Endothelial cell of umbilical vein (primary cell): ENCODE results near the gene TMEM14A. TPM values are rescaled to one million over a fixed set of nuclear protein-coding genes. Genes with fewer than 3 reads are reported as not detected.

ENCODE experiments used
- BruUV-seq: library from RNA; stranded (reverse); fragments of 400-500 nt; replicated peaks from 2 replicates; lab custom pipeline; 2021; lab: Mats Ljungman, UMichigan
- CTCF ChIA-PET: fragments of 300-600, 350-600 bp; sonication (Branson Sonifier 250); formaldehyde crosslinking; loops from one replicate; lab custom pipeline; 2021; ENCODE audit warnings: antibody characterized with exemption, inconsistent platforms; lab: Charles Lee
- POLR2A ChIA-PET: fragments of 300-600, 350-600 bp; sonication (Branson Sonifier 250); formaldehyde crosslinking; loops from one replicate; lab custom pipeline; 2021; ENCODE audit warnings: antibody characterized with exemption, inconsistent platforms; lab: Charles Lee
- DNase-seq: peaks from one replicate; pipeline ENCODE4 v3.0.0-alpha.2; 2011; ENCODE audit warnings: low read depth, low spot score
- FAIRE-seq: peaks from 2 replicates; lab custom pipeline; 2011; peaks lifted over from hg19 to GRCh38; lab: Jason Lieb, UNC
- H2AFZ ChIP-seq: 2 replicates; pipeline ENCODE4 v1.6.0; 2012; ENCODE audit warnings: low read depth, low read length, control low read depth, inconsistent platforms
- H3K27ac ChIP-seq: 2 replicates; pipeline ENCODE4 v1.5.1; 2011; ENCODE audit warnings: low read depth, mild to moderate bottlenecking, control low read depth, low read length, moderate library complexity; ENCODE audit not compliant: insufficient read depth
- H3K27me3 ChIP-seq, 2 experiments: 2 replicates each; pipeline versions ENCODE4 v1.6.0 to v1.6.1; 2011; ENCODE audit warnings: low read length in 2 of 2, mixed read lengths in 1 of 2; ENCODE audit not compliant: control insufficient read depth in 2 of 2, insufficient read depth in 2 of 2
- H3K36me3 ChIP-seq, 2 experiments: 2 replicates in 1 of 2; 3 replicates in 1 of 2; pipeline ENCODE4 v1.5.1; 2011; ENCODE audit warnings: low read length in 2 of 2, mild to moderate bottlenecking in 1 of 2, moderate library complexity in 1 of 2; ENCODE audit not compliant: control insufficient read depth in 2 of 2, insufficient read depth in 2 of 2; ENCODE audit errors: extremely low read depth in 1 of 2
- H3K4me1 ChIP-seq: 3 replicates; pipeline ENCODE4 v1.5.1; 2011; ENCODE audit warnings: mild to moderate bottlenecking, low read length; ENCODE audit not compliant: control insufficient read depth, insufficient read depth; ENCODE audit errors: extremely low read depth
- H3K4me2 ChIP-seq: 2 replicates; pipeline ENCODE4 v1.6.1; 2011; ENCODE audit warnings: low read length, control low read depth, mixed read lengths; ENCODE audit not compliant: insufficient read depth
- H3K4me3 ChIP-seq, 3 experiments: fragments of 200-600 bp in 1 of 3; sonication (generic), shearing (Covaris generic) in 1 of 3; replicated peaks in 1 of 3; 2 replicates each; pipeline ENCODE4 v1.5.1; 2011 to 2016; ENCODE audit warnings: control low read depth in 3 of 3, low read length in 3 of 3, mild to moderate bottlenecking in 2 of 3, inconsistent platforms in 1 of 3, low read depth in 1 of 3, moderate library complexity in 1 of 3; ENCODE audit not compliant: insufficient read depth in 1 of 3
- H3K79me2 ChIP-seq: 2 replicates; pipeline ENCODE4 v1.6.0; 2012; ENCODE audit warnings: low read length, inconsistent platforms; ENCODE audit not compliant: control insufficient read depth, insufficient read depth
- H3K9ac ChIP-seq: replicated peaks from 2 replicates; pipeline ENCODE3; 2011; ENCODE audit warnings: low read length, control low read depth; ENCODE audit not compliant: insufficient read depth; ENCODE audit errors: extremely low read depth
- H3K9me1 ChIP-seq: replicated peaks from 3 replicates; pipeline ENCODE4 v1.6.0; 2011; ENCODE audit warnings: mild to moderate bottlenecking, low read length; ENCODE audit not compliant: control insufficient read depth, insufficient read depth; ENCODE audit errors: extremely low read depth
- H3K9me3 ChIP-seq: replicated peaks from 2 replicates; pipeline ENCODE4 v1.5.1; 2012; ENCODE audit warnings: low read length, inconsistent platforms; ENCODE audit not compliant: control insufficient read depth, insufficient read depth
- H4K20me1 ChIP-seq: replicated peaks from 2 replicates; pipeline ENCODE3; 2011; ENCODE audit warnings: mild to moderate bottlenecking, low read length; ENCODE audit not compliant: control insufficient read depth, insufficient read depth; ENCODE audit errors: extremely low read depth
- CTCF ChIP-seq, 2 donors: IDR thresholded peaks; 1 replicate in 1 of 2; 2 replicates in 1 of 2; pipeline ENCODE4 v1.5.1; 2011; ENCODE audit warnings: low read length in 2 of 2, mild to moderate bottlenecking in 2 of 2, moderate library complexity in 2 of 2, control low read depth in 1 of 2, inconsistent platforms in 1 of 2, low read depth in 1 of 2; ENCODE audit not compliant: insufficient read depth in 1 of 2; ENCODE audit errors: extremely low read depth in 1 of 2
- EZH2 ChIP-seq: IDR thresholded peaks from 2 replicates; pipeline ENCODE4 v1.6.1; 2012; ENCODE audit warnings: borderline replicate concordance, low read depth, mild to moderate bottlenecking, moderate library complexity, low read length, inconsistent platforms; ENCODE audit not compliant: severe bottlenecking
- FOS ChIP-seq: IDR thresholded peaks from 2 replicates; pipeline ENCODE4 v1.6.1; 2011; ENCODE audit warnings: mild to moderate bottlenecking, low read length, moderate library complexity, borderline replicate concordance; ENCODE audit not compliant: insufficient read depth
- GATA2 ChIP-seq: IDR thresholded peaks from 2 replicates; pipeline ENCODE4 v1.7.0; 2011; ENCODE audit warnings: low read depth, mild to moderate bottlenecking, moderate library complexity, mixed read lengths, low read length; ENCODE audit not compliant: insufficient read length, insufficient read depth
- JUN ChIP-seq: IDR thresholded peaks from 2 replicates; pipeline ENCODE4 v1.6.1; 2011; ENCODE audit warnings: borderline replicate concordance, low read depth; ENCODE audit not compliant: insufficient read length, insufficient read depth
- MAX ChIP-seq: IDR thresholded peaks from 2 replicates; pipeline ENCODE4 v1.6.1; 2011; ENCODE audit not compliant: insufficient read depth, insufficient read length
- MYC ChIP-seq: IDR thresholded peaks from one replicate; pipeline ENCODE4 v1.6.1; 2011; ENCODE audit warnings: mild to moderate bottlenecking, low read depth, low read length
- POLR2A ChIP-seq: IDR thresholded peaks from 2 replicates; pipeline ENCODE4 v1.6.1; 2012; ENCODE audit warnings: low read depth, mild to moderate bottlenecking, control low read depth, low read length
- POLR2AphosphoS5 ChIP-seq: IDR thresholded peaks from 2 replicates; pipeline ENCODE4 v1.6.1; 2012; ENCODE audit warnings: low read depth, mild to moderate bottlenecking, control low read depth, low read length, moderate library complexity; ENCODE audit not compliant: insufficient read depth
- dilution Hi-C: fragments of 300-500 bp; cut with MboI; formaldehyde crosslinking; loops from one replicate; pipeline ENCODE4 v1.15.0; 2019; ENCODE audit warnings: low sequenced_read_pairs; ENCODE audit not compliant: extremely low pct_ligation_motif_present
- intact Hi-C: fragments of 100-400 bp; cut with micrococcal nuclease; formaldehyde crosslinking; loops from one replicate; pipeline ENCODE4 v1.10.0; 2022
- polyA plus RNA-seq, 4 experiments: library from polyadenylated mRNA; depleted of rRNA in 3 of 4; stranded (reverse) in 3 of 4; unstranded in 1 of 4; fragments of >200 nt; gene quantifications; 2 replicates each; pipeline versions ENCODE4 v1.2.1 to v1.2.3, GENCODE V29; 2011 to 2012; ENCODE audit warnings: missing spikeins in 1 of 4
- total RNA-seq: library from RNA; stranded (reverse); gene quantifications from 2 replicates; pipeline ENCODE4 v1.2.3, GENCODE V29; 2021

The TMEM14A gene
- total and polyA plus RNA-seq, 2 donors (not counting 3 experiments of a cell fraction or from before 2014, with no cell fraction given): 19.5 to 33.7 TPM

GRCh38 chr6:52694404-52694803 lies 23.5 kb downstream of the TMEM14A start:
- Histone ChIP-seq H3K4me1 (no peaks in the 10 kb centered on the region), H3K9me1 (no peaks in the 10 kb centered on the region), H3K27me3 (peaks cover 6 to 29% of the 10 kb centered on the region in 2 experiments), H3K27ac (no peak overlapping the region), H3K4me2 (no peak overlapping the region), H3K36me3 (no peaks in the 10 kb centered on the region), H3K9me3 (no peaks in the 10 kb centered on the region), H3K9ac (no peak overlapping the region), H2AFZ (no peak overlapping the region), H3K4me3 (no peak overlapping the region), H3K79me2 (no peaks in the 10 kb centered on the region), H4K20me1 (no peaks in the 10 kb centered on the region)
- intact Hi-C loops: no loop called here
- BruUV-seq: no TSS peak
- ChIA-PET CTCF (no interaction called here), POLR2A (no interaction called here)
- FAIRE-seq: no peak
- TF ChIP-seq JUN (no peak), MYC (no peak), CTCF (IDR thresholded peaks at IDR 0.05; ENCODE audit: extremely low read depth in 1 of 2, insufficient read depth in 1 of 2, low read depth in 1 of 2, low read length in 2 of 2) (no peak), POLR2AphosphoS5 (no peak), POLR2A (no peak), FOS (no peak), GATA2 (no peak), MAX (no peak), EZH2 (no peak)
- no peak for DNase-seq
- dilution Hi-C loops: no loop called here
